K562 (cell line): ENCODE data around the gene FASN. TPM values are rescaled to one million over a fixed set of nuclear protein-coding genes. Genes with fewer than 3 reads are reported as not detected.

Source experiments
- ASH1L ChIP-seq: fragments of 450-650 bp; IDR thresholded peaks from 2 replicates; pipeline ENCODE4 v1.6.1; 2018; ENCODE audit warnings: borderline replicate concordance, mild to moderate bottlenecking, low read depth; ENCODE audit not compliant: partially characterized antibody
- CBX1 ChIP-seq: sonication (generic); IDR thresholded peaks from 2 replicates; pipeline ENCODE4 v1.6.1; 2016; ENCODE audit warnings: antibody characterized with exemption, low read depth, mild to moderate bottlenecking
- CXXC5 ChIP-seq: fragments of 250-450 bp; sonication (Bioruptor Pico); IDR thresholded peaks from 2 replicates; pipeline ENCODE4 v1.8.0; 2022; ENCODE audit warnings: inconsistent platforms, mild to moderate bottlenecking, moderate library complexity
- GABPA ChIP-seq: fragments of 200-800 bp; sonication (Bioruptor generic); conservative IDR thresholded peaks from 2 replicates; pipeline ENCODE4 v1.6.1; 2016; ENCODE audit warnings: low read depth, missing genetic modification characterization, missing compliant biosample characterization
- HLTF ChIP-seq: fragments of 450-650 bp; IDR thresholded peaks from 2 replicates; pipeline ENCODE4 v1.6.1; 2016
- MBD2 ChIP-seq: sonication (generic); IDR thresholded peaks from 2 replicates; pipeline ENCODE4 v1.6.1; 2016; ENCODE audit warnings: low read depth, borderline replicate concordance
- NFE2 ChIP-seq: IDR thresholded peaks from 2 replicates; pipeline ENCODE4 v1.6.1; 2014; ENCODE audit warnings: antibody characterized with exemption, low read depth
- PHB ChIP-seq: fragments of 250-450 bp; sonication (Bioruptor Pico); IDR thresholded peaks from 2 replicates; pipeline ENCODE4 v1.5.0; 2021
- RBFOX2 ChIP-seq: fragments of 200-400 bp; formaldehyde crosslinking; IDR thresholded peaks from 2 replicates; pipeline ENCODE4 v1.6.1; 2017; ENCODE audit warnings: low read depth, mild to moderate bottlenecking, low read length, moderate library complexity
- RBM25 ChIP-seq: fragments of 200-400 bp; formaldehyde crosslinking; IDR thresholded peaks from 2 replicates; pipeline ENCODE4 v1.6.1; 2018; ENCODE audit warnings: low read length, low read depth, moderate library complexity; ENCODE audit not compliant: severe bottlenecking
- RFX5 ChIP-seq: IDR thresholded peaks from 2 replicates; pipeline ENCODE4 v1.6.1; 2011; ENCODE audit warnings: low read depth, mild to moderate bottlenecking, improper control_type of control experiment, low read length
- SIX5 ChIP-seq, 2 experiments: IDR thresholded peaks; 2 replicates each; pipeline ENCODE4 v1.6.1; 2011; ENCODE audit warnings: low read length in 2 of 2, borderline replicate concordance in 1 of 2, low read depth in 1 of 2, mild to moderate bottlenecking in 1 of 2, moderate library complexity in 1 of 2; ENCODE audit not compliant: insufficient read depth in 1 of 2
- YBX1 ChIP-seq: fragments of 450-650 bp; IDR thresholded peaks from 2 replicates; pipeline ENCODE4 v1.7.1; 2016; ENCODE audit warnings: mild to moderate bottlenecking
- ZEB2 ChIP-seq: fragments of 450-650 bp; IDR thresholded peaks from 2 replicates; pipeline ENCODE4 v1.6.1; 2016
- ZNF347 ChIP-seq: fragments of 450-650 bp; formaldehyde crosslinking; IDR thresholded peaks from 2 replicates; pipeline ENCODE4 v1.4.0; 2020; ENCODE audit warnings: low read depth, mild to moderate bottlenecking, moderate library complexity
- ZNF77 ChIP-seq: fragments of 250-450 bp; sonication (Bioruptor Pico); IDR thresholded peaks from 2 replicates; pipeline ENCODE4 v1.5.0; 2020
- ZZZ3 ChIP-seq: fragments of 450-650 bp; IDR thresholded peaks from 2 replicates; pipeline ENCODE4 v1.6.1; 2016; ENCODE audit warnings: antibody characterized with exemption, mild to moderate bottlenecking, moderate library complexity
- polyA plus RNA-seq, 8 experiments: library from polyadenylated mRNA; depleted of rRNA in 4 of 8; stranded (reverse) in 5 of 8; unstranded in 3 of 8; fragments of >200 nt; fragmentation: Nextera tagmentation in 2 of 8; fragmentation: Illumina TruSeq in 1 of 8; extraction: Ambion mirVana in 2 of 8; extraction: Trizol in 1 of 8; gene quantifications; 2 replicates each; pipeline versions ENCODE4 v1.2.1 to v1.2.3, GENCODE V29; 2011 to 2014; ENCODE audit warnings: inconsistent platforms in 1 of 8, missing spikeins in 1 of 8
- total RNA-seq, 7 experiments: library from RNA; depleted of rRNA in 6 of 7; stranded (reverse); fragments of >200 nt in 6 of 7; fragmentation: Illumina TruSeq in 2 of 7; extraction: Trizol in 2 of 7; gene quantifications; 2 replicates each; pipeline versions ENCODE4 v1.2.1 to v1.2.3, GENCODE V29; 2011 to 2021; ENCODE audit warnings: low replicate concordance in 1 of 7
- TF ChIP-seq, protein P1 (sequence below), 2 experiments: fragments of 150-350 bp in 1 of 2; IDR thresholded peaks; 2 replicates each; pipeline ENCODE4 v1.6.1; 2012 to 2016; ENCODE audit warnings: low read depth in 2 of 2, low read length in 2 of 2, mild to moderate bottlenecking in 1 of 2, moderate library complexity in 1 of 2
- TF ChIP-seq, protein P2 (sequence below): fragments of 450-650 bp; IDR thresholded peaks from 2 replicates; pipeline ENCODE4 v1.6.1; 2016
- TF ChIP-seq, protein P3 (sequence below): sonication (generic); formaldehyde crosslinking; IDR thresholded peaks from 2 replicates; pipeline ENCODE4 v1.8.1; 2022; ENCODE audit warnings: missing genetic modification reagents
- TF ChIP-seq, protein P4 (sequence below): fragments of 250-450 bp; sonication (Bioruptor Pico); IDR thresholded peaks from 2 replicates; pipeline ENCODE4 v1.5.0; 2022; ENCODE audit warnings: mild to moderate bottlenecking

The FASN gene
- total and polyA plus RNA-seq, 9 of the 15 experiments (the other 6 are each of a cell fraction or from before 2014, with no cell fraction given), result 0.15 to 663 (median 49.9) TPM

DNA sequence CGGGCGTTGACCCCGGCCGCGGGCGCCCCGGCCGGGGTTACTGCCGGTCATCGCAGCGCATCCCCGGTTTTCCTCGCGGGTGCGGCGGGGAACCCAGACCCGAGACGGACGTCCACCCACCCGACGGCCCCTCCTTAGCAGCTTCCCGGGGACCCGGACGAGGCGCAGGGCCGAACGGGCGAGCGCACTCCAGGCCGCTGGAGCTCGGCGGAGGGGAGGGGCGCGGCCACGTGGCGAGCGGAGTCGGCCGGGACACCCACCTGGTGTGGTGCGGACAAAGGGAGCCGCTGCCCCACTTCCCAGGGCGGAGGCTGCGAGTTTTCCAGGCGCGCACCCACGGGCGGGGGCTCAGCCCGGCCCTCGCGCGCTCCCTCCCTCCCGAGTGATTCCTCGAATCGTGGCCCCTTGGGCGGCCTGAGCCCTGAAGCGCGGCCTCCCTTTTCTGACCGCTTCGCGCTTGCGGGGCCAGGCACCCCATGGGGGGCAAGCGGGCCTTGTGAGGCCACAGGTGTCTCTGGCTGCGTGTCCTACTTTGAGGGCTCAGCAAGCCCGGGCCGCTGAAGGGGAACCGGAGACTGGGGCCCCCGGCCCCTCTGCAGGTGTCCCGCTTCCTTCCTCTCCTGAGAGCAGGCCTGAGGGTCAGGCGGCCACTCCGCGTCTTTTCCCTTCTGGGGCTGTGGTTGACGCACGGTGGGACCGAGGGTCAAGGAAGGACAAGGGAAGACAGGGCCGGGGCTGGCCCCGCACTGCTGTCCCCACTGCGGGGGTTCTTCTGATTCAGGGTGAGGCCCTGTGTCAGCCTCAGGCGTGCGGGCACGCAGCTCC lies 1.1 kb upstream of the FASN start (continued):
- TF ChIP-seq, protein P1, sequence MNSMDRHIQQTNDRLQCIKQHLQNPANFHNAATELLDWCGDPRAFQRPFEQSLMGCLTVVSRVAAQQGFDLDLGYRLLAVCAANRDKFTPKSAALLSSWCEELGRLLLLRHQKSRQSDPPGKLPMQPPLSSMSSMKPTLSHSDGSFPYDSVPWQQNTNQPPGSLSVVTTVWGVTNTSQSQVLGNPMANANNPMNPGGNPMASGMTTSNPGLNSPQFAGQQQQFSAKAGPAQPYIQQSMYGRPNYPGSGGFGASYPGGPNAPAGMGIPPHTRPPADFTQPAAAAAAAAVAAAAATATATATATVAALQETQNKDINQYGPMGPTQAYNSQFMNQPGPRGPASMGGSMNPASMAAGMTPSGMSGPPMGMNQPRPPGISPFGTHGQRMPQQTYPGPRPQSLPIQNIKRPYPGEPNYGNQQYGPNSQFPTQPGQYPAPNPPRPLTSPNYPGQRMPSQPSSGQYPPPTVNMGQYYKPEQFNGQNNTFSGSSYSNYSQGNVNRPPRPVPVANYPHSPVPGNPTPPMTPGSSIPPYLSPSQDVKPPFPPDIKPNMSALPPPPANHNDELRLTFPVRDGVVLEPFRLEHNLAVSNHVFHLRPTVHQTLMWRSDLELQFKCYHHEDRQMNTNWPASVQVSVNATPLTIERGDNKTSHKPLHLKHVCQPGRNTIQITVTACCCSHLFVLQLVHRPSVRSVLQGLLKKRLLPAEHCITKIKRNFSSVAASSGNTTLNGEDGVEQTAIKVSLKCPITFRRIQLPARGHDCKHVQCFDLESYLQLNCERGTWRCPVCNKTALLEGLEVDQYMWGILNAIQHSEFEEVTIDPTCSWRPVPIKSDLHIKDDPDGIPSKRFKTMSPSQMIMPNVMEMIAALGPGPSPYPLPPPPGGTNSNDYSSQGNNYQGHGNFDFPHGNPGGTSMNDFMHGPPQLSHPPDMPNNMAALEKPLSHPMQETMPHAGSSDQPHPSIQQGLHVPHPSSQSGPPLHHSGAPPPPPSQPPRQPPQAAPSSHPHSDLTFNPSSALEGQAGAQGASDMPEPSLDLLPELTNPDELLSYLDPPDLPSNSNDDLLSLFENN (IDR thresholded peaks at IDR 0.05; ENCODE audit: low read depth in 2 of 2, low read length in 2 of 2), result no peak
- TF ChIP-seq ZEB2 (no peak), ZNF347 (no peak), GABPA (no peak), ZZZ3 (no peak), CBX1 (0 out of 2 replicates have a peak, but pooled peaks have one; percentile 22), ASH1L (no peak), RFX5 (no peak), MBD2 (no peak), HLTF (no peak), RBM25 (no peak), SIX5 (IDR thresholded peaks at IDR 0.05; ENCODE audit: borderline replicate concordance in 1 of 2, insufficient read depth in 1 of 2, low read depth in 1 of 2, low read length in 2 of 2) (no peak), PHB (CRISPR knock-in tag) (no peak), YBX1 (no peak), RBFOX2 (peak; percentile 83), CXXC5 (CRISPR knock-in tag) (peak; percentile 86; the same call in 1 of the 2 replicates), NFE2 (no peak), ZNF77 (CRISPR knock-in tag) (peak; percentile 68; the same call in 1 of the 2 replicates)
- TF ChIP-seq, protein P2, sequence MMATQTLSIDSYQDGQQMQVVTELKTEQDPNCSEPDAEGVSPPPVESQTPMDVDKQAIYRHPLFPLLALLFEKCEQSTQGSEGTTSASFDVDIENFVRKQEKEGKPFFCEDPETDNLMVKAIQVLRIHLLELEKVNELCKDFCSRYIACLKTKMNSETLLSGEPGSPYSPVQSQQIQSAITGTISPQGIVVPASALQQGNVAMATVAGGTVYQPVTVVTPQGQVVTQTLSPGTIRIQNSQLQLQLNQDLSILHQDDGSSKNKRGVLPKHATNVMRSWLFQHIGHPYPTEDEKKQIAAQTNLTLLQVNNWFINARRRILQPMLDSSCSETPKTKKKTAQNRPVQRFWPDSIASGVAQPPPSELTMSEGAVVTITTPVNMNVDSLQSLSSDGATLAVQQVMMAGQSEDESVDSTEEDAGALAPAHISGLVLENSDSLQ, result no peak
- TF ChIP-seq, protein P3, sequence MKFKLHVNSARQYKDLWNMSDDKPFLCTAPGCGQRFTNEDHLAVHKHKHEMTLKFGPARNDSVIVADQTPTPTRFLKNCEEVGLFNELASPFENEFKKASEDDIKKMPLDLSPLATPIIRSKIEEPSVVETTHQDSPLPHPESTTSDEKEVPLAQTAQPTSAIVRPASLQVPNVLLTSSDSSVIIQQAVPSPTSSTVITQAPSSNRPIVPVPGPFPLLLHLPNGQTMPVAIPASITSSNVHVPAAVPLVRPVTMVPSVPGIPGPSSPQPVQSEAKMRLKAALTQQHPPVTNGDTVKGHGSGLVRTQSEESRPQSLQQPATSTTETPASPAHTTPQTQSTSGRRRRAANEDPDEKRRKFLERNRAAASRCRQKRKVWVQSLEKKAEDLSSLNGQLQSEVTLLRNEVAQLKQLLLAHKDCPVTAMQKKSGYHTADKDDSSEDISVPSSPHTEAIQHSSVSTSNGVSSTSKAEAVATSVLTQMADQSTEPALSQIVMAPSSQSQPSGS (CRISPR knock-in tag), result no peak
- TF ChIP-seq, protein P4, sequence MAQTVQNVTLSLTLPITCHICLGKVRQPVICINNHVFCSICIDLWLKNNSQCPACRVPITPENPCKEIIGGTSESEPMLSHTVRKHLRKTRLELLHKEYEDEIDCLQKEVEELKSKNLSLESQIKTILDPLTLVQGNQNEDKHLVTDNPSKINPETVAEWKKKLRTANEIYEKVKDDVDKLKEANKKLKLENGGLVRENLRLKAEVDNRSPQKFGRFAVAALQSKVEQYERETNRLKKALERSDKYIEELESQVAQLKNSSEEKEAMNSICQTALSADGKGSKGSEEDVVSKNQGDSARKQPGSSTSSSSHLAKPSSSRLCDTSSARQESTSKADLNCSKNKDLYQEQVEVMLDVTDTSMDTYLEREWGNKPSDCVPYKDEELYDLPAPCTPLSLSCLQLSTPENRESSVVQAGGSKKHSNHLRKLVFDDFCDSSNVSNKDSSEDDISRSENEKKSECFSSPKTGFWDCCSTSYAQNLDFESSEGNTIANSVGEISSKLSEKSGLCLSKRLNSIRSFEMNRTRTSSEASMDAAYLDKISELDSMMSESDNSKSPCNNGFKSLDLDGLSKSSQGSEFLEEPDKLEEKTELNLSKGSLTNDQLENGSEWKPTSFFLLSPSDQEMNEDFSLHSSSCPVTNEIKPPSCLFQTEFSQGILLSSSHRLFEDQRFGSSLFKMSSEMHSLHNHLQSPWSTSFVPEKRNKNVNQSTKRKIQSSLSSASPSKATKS (CRISPR knock-in tag), result no peak
